GM20431 (cell line): ENCODE results near the gene TBC1D22B.

Experiments
- in situ Hi-C: fragments of 300-500 bp; cut with MseI, MboI; formaldehyde crosslinking; loops from one replicate; pipeline ENCODE4 v1.15.0; 2020; ENCODE audit warnings: low sequenced_read_pairs; ENCODE audit not compliant: unreplicated experiment

The TBC1D22B gene

GRCh38 chr6:37261198-37261597, 3.6 kb downstream of the TBC1D22B start:
- in situ Hi-C loops, result no loop called here

- in situ Hi-C loops, result no loop called here
Observed at GRCh38 chr6:37262446-37263026, 5.0 kb downstream of the TBC1D22B start.

- in situ Hi-C loops, result no loop called here
Observed at GRCh38 chr6:37265001-37265400, 7.4 kb downstream of the TBC1D22B start.

- in situ Hi-C loops, result no loop called here
Observed at GRCh38 chr6:37265860-37266259, 8.3 kb downstream of the TBC1D22B start.

- in situ Hi-C loops, result no loop called here
Observed at GRCh38 chr6:37269105-37269504, 11.5 kb downstream of the TBC1D22B start.

GRCh38 chr6:37272834-37273566, 15.4 kb downstream of the TBC1D22B start:
- in situ Hi-C loops, result no loop called here

GRCh38 chr6:37273690-37274089, 16.1 kb downstream of the TBC1D22B start:
- in situ Hi-C loops, result no loop called here

GRCh38 chr6:37275350-37275749, 17.8 kb downstream of the TBC1D22B start:
- in situ Hi-C loops, result no loop called here

- in situ Hi-C loops, result no loop called here
Observed at GRCh38 chr6:37277001-37277409, 19.4 kb downstream of the TBC1D22B start.

GRCh38 chr6:37279366-37280134, 22.0 kb downstream of the TBC1D22B start:
- in situ Hi-C loops, result no loop called here

GRCh38 chr6:37280162-37280887, 22.8 kb downstream of the TBC1D22B start:
- in situ Hi-C loops, result no loop called here

- in situ Hi-C loops, result no loop called here
Observed at GRCh38 chr6:37282371-37282770, 24.8 kb downstream of the TBC1D22B start.

GRCh38 chr6:37283268-37283667, 25.7 kb downstream of the TBC1D22B start:
- in situ Hi-C loops, result no loop called here

GRCh38 chr6:37283671-37284151, 26.1 kb downstream of the TBC1D22B start:
- in situ Hi-C loops, result no loop called here

- in situ Hi-C loops, result no loop called here
Observed at GRCh38 chr6:37284781-37285180, 27.2 kb downstream of the TBC1D22B start.

- in situ Hi-C loops, result no loop called here
Observed at GRCh38 chr6:37285861-37286311, 28.3 kb downstream of the TBC1D22B start.

GRCh38 chr6:37287519-37288157, 30.1 kb downstream of the TBC1D22B start:
- in situ Hi-C loops, result no loop called here

GRCh38 chr6:37288247-37288646, 30.7 kb downstream of the TBC1D22B start:
- in situ Hi-C loops, result no loop called here

GRCh38 chr6:37289931-37290330, 32.4 kb downstream of the TBC1D22B start:
- in situ Hi-C loops, result no loop called here

GRCh38 chr6:37293426-37293825, 35.9 kb downstream of the TBC1D22B start:
- in situ Hi-C loops, result no loop called here
